ENCODE data around the gene SAMD4B.

Gene SAMD4B

GRCh38 chr19:39397360-39398296, 55.4 kb downstream of the SAMD4B start:
- peak; percentile 77 for DNase-seq

- DNase-seq = peak; percentile 88
These were observed 56.2 kb downstream of the SAMD4B start for GRCh38 chr19:39398297-39398864.

GRCh38 chr19:39399668-39400050, 57.4 kb downstream of the SAMD4B start:
- DNase-seq = no peak

- DNase-seq = no peak
These were observed 57.8 kb downstream of the SAMD4B start for GRCh38 chr19:39400061-39400460.

GRCh38 chr19:39401070-39401548, 58.9 kb downstream of the SAMD4B start:
- DNase-seq = no peak

GRCh38 chr19:39401549-39402345, 59.5 kb downstream of the SAMD4B start:
- no peak for DNase-seq

GRCh38 chr19:39402346-39403300, 60.4 kb downstream of the SAMD4B start:
- DNase-seq = peak; percentile 86

GRCh38 chr19:39403331-39404312, 61.4 kb downstream of the SAMD4B start:
- DNase-seq = peak; percentile 98

- DNase-seq = no peak
These were observed 63.2 kb downstream of the SAMD4B start for GRCh38 chr19:39405261-39405957.

GRCh38 chr19:39405958-39406655, 63.9 kb downstream of the SAMD4B start:
- DNase-seq = peak; percentile 36

- peak; percentile 89 for DNase-seq
These were observed 64.6 kb downstream of the SAMD4B start, which contains the start of gene ZFP36 for GRCh38 chr19:39406656-39407409. Gene ZFP36 (plus strand): TSS chr19:39406847. CDS start chr19:39406905, 58 bp downstream.

GRCh38 chr19:39407410-39407659, 65.1 kb downstream of the SAMD4B start:
- peak; percentile 44 for DNase-seq

GRCh38 chr19:39407660-39408391, 65.6 kb downstream of the SAMD4B start:
- DNase-seq = peak; percentile 34

- peak; percentile 66 for DNase-seq
These were observed 66.4 kb downstream of the SAMD4B start for GRCh38 chr19:39408392-39409207.

GRCh38 chr19:39409208-39410016, 67.2 kb downstream of the SAMD4B start:
- peak; percentile 76 for DNase-seq
